Amniotic epithelial cell (primary cell): ENCODE data around the gene LZTR1.

ENCODE experiments used
- DNase-seq: peaks from one replicate; pipeline ENCODE4 v3.0.0-alpha.2; 2010; ENCODE audit warnings: low read depth

LZTR1 gene

GRCh38 chr22:20980938-20981722 is 967 bp upstream of the LZTR1 start:
- DNase-seq: no peak

- DNase-seq: no peak
Measured at GRCh38 chr22:20982563-20982882, 426 bp downstream of the LZTR1 start.

GRCh38 chr22:20983081-20983771 is 1.1 kb downstream of the LZTR1 start:
- no peak for DNase-seq

DNA sequence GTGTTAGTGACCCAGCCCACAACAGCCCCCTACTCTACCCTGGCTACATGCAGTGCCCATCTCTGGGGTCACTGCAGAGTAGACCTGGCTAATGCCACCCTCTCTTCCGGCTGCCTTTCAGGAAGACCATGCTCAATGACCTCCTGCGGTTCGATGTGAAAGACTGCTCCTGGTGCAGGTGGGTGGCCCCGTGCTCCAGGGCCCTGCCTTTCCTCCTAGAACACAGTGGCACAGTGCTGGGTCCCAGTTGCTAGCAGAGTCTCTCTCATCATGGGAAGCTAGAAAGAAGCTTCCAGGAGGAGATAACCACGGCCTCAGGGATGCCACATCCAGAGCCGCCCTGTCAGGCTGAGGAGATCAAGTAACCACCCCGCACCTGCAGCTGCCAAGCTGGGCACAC is 3.6 kb downstream of the LZTR1 start:
- no peak for DNase-seq

GRCh38 chr22:20986365-20986764 is 4.3 kb downstream of the LZTR1 start:
- no peak for DNase-seq

GRCh38 chr22:20987375-20987774 is 5.3 kb downstream of the LZTR1 start:
- no peak for DNase-seq

GRCh38 chr22:20988573-20989322 is 6.7 kb downstream of the LZTR1 start:
- DNase-seq: no peak

- no peak for DNase-seq
Measured at GRCh38 chr22:20989323-20990138, 7.4 kb downstream of the LZTR1 start.

DNA sequence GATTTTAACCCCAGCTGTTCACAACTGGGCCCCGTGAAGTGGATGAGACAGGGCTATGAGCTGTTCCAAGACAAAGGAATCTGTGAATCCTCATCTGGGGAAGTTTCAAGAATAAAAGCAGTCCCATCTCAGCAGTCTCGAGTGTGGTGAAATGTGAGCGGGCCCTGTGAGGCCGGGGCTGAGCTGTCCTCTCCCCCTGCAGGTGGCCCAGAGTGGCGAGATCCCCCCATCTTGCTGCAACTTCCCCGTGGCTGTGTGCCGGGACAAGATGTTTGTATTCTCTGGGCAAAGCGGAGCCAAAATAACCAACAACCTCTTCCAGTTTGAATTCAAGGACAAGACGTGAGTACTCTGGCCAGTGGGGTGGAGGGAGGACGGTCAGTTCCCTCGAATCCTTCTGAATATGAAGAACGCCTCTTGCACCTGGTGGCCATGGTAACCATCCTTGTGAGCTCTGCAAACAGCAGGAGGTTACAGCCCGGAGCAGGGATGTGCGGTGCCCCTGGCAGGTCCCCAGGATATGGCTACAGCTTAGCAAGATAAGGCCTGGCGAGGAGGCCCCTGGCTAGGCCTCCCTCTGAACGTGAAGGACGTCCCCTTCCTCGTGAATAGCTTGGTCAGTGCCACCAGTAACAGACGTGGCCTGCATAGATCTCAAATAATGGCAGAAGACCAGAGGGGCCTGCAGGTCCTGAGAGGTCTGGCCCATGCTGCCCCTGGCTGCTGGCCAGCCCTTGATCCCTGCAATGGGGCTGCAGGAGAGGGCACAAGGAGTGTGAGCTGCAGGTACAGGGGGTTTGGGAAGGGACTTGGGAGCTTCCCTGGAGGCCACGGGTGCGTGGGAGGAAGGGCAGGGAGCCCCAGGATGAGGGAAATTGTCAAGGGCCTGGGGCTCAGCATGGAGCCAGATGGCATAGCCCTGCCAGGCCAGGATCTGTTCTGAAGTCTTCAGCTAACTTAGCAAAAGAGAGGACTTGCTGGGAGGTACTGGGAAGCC is 8.4 kb downstream of the LZTR1 start:
- DNase-seq: no peak

GRCh38 chr22:20991252-20992055 is 9.4 kb downstream of the LZTR1 start:
- DNase-seq: no peak

GRCh38 chr22:20992056-20992442 is 10.0 kb downstream of the LZTR1 start:
- DNase-seq: no peak

DNA sequence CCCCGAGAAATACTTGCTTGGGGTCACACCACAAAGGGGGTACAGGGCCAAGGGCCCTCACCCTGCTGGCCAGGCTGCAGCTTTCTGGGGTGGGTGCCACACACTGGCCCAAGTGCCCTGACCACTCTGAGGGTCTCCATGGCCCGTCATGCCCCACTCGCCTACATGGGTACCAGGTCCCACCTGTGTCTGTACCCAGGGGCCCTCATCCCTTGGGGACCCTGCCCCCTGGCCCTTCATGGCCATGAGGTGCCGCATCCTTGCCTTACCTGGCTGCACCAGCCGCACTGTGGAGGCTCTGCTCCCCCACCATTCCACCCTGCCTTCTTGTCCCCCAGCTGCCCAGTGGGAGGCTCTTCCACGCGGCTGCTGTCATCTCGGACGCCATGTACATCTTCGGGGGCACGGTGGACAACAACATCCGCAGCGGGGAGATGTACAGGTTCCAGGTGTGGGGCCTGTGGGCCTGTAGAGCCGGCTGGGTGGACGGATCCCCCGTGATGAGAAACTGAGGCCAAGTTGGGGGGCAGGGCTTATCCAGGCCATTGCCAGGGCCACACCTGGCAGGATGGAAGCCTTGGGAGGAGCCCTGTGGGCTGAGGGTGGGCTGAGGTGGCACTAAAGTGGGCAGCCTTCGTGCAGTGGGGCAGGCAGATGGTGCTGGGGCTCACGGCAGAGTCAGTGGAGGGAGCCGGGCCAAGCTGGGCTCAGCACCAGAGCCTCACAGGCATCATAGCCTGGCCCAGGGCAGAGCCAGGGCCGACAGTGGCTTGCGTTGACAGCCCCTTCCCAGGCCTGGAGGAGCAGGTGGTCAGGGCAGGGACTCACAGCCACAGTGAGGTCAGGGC is 10.6 kb downstream of the LZTR1 start:
- no peak for DNase-seq

- no peak for DNase-seq
Measured at GRCh38 chr22:20993304-20994127, 11.4 kb downstream of the LZTR1 start.

DNA sequence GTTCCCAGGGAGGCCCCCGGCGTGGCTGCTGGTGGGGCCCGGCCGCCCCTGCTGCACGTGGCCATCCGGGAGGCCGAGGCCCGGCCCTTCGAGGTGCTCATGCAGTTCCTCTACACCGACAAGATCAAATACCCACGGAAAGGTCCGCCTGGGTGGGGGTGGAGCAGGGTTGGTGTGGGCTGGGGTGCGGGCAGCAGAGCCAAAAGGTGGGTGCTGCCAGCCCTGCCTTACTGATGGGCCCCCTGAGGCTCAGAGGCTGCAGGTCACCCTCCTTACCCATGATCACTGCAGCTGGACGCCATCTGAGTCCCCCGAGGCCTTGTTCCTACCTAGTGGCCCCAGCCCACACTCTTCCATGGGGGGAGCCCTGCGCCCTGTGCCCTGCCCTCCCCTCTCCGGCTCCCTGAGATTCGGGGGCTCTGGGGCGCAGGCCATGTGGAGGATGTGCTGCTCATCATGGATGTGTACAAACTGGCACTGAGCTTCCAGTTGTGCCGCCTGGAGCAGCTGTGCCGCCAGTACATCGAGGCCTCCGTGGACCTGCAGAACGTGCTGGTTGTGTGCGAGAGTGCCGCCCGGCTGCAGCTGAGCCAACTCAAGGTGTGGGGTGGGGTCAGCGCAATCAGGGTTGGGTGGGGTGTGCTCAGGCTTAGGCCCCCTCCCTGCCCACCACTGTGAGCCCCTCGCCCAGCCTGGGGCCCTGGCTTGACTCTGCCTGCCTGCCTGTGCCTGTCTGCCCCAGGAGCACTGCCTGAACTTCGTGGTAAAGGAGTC is 12.2 kb downstream of the LZTR1 start:
- DNase-seq: no peak

DNA sequence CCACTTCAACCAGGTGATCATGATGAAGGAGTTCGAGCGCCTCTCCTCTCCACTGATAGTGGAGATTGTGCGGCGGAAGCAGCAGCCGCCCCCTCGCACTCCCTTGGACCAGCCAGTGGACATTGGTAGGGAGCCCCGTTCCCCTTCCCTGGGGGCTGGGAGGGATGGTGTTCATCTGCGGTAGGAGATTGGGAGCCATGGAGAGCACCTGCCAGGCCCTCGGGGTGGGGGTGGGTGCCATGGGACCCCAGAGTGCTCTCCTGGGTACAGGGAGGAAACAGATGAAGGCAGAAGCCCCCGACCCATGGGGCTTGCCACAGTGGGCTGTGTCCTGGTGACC is 12.8 kb downstream of the LZTR1 start:
- DNase-seq: no peak

- DNase-seq: no peak
Measured at GRCh38 chr22:20995329-20996030, 13.4 kb downstream of the LZTR1 start.

- DNase-seq: no peak
Measured at GRCh38 chr22:20996031-20996410, 13.9 kb downstream of the LZTR1 start.
